GM18520 (cell line): ENCODE results near the gene KCNMA1.
"Not testable (repeated sequence)": the region's sequence is repeated elsewhere in the genome, so short reads cannot be mapped to it uniquely, and the experiment has no call there.

Experiments
- ATAC-seq: cut with Tn5 transposase; IDR thresholded peaks from one replicate; pipeline ENCODE4 v1.9.1; 2021; ENCODE audit not compliant: unreplicated experiment

The KCNMA1 gene

GRCh38 chr10:77537720-77538373, 99.8 kb downstream of the KCNMA1 start:
- ATAC-seq: no peak

DNA sequence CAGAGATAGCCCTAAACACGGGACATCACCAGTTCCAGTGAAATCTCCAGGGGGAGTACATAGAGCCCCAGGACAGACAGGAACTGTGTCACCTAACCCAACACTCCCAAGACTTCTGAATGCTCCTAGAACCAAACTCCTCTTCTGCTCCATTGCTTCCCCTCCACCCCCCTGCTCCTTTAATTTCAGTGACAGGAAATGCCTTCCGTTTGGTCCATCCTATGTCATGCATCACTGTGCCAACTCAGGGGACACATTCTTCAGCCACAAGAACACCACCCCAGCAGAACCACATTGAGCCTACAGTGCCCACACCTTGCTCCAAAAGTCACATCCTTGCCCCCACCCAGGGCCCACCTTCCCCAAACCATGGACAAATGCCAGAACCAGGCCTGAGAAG, 100.5 kb downstream of the KCNMA1 start:
- ATAC-seq: no peak

DNA sequence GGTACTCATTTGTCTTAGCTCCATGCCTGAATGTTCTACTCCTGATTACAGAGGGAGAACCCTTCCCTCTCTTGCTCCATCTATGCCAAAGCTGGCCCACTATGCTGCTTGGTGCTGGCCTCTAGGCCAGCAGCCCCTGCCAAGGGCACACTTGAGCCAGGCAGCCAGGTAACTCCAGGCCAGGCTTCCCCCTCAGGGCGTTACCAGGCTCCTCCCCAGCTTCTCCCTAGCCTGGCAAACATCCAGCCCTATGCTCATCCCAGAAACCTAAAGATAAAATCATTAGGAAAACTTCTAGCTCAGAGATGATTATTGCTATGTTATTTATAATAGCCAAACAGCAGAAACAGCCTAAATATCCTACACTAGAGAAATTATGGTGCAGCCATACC, 103.7 kb downstream of the KCNMA1 start:
- ATAC-seq: no peak

- ATAC-seq: no peak
Observed at GRCh38 chr10:77533146-77533886, 104.3 kb downstream of the KCNMA1 start.

GRCh38 chr10:77532068-77532467, 105.5 kb downstream of the KCNMA1 start:
- ATAC-seq: no peak

GRCh38 chr10:77531441-77532001, 106.1 kb downstream of the KCNMA1 start:
- no peak for ATAC-seq

- ATAC-seq: no peak
Observed at GRCh38 chr10:77530011-77530410, 107.6 kb downstream of the KCNMA1 start.

- no peak for ATAC-seq
Observed at GRCh38 chr10:77529050-77529576, 108.5 kb downstream of the KCNMA1 start.

- no peak for ATAC-seq
Observed at GRCh38 chr10:77527839-77528238, 109.8 kb downstream of the KCNMA1 start.

DNA sequence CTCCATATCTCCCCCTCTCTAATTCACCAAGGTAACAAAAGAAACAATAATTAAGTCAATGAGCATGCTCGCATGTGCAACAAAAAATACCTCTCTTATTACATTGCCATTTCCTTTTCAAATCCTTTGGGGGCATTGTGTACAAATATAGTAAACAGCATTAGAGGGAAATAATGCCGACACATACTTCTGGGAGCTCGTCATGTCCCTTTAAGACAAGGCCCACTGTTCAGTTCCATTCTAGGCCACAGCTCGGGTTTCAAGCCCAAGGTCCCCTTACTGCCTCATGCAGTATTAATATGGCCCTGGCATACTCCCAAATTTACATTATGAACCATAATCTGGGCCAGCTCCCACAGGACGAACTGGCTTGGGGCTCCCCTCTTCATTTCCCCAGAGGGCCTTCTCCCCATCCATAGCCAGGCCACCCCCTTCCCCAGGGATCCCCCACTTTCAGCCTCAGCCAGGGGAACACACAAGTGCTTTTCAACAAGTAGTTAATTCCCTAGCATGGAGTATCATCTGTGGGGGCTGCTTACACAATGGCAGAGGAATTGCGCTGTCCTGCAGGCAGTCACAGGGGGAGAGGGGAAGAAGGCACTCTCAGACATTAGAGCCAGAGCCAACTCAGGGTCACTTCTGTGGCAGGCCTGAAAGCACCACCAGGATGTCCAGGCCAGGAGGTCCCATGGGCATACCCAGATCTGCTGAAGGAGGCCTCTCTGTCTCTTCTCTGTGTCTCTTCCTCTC, 110.6 kb downstream of the KCNMA1 start:
- no peak for ATAC-seq

DNA sequence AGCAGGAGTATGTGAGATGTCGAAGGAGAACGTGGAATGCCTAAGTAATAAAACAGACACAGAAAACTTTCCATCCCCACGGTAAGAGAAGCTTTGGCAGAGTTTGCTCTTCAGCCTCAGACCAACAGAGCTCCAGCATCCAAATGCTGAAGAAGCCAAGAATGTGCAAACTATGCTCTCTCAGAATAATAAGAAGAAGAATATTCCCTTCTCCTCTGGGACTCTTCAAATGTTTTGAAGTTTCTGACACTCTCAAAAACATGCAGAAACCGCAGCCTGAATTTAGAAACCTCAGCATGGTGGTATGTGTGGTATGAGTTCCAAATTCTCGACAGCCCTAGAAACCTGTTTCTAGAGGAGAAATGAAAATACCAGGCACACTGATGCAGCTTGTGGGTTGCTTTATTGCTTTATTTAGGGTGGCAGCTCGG, 113.3 kb downstream of the KCNMA1 start:
- no peak for ATAC-seq

DNA sequence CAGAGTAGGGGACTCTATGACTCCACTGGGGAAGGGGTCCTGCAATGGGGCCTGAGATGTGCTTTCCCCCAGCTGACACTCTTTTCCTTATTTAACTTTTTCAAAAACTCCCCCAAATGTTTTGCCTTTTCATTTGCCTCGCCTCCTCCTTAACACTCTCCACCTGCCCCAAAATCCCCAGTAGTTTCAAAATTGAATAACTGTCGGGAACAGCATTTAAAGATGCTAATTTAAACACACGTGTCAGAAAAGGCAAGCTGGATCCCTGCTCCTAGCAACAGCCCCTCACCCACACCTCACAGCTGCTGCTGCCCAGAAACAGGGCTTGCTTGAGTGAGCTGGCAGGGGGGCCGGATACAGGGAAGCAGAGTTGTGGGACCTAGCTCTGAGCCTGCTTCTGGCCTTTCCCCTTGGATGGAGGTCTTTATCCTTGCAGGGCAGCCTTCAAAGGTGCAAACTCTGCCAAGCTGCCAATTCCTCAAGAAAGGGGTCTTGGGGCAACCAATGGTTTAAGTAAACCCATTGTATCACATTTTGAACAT, 115.3 kb downstream of the KCNMA1 start:
- no peak for ATAC-seq

GRCh38 chr10:77520995-77521394, 116.6 kb downstream of the KCNMA1 start:
- ATAC-seq: no peak

DNA sequence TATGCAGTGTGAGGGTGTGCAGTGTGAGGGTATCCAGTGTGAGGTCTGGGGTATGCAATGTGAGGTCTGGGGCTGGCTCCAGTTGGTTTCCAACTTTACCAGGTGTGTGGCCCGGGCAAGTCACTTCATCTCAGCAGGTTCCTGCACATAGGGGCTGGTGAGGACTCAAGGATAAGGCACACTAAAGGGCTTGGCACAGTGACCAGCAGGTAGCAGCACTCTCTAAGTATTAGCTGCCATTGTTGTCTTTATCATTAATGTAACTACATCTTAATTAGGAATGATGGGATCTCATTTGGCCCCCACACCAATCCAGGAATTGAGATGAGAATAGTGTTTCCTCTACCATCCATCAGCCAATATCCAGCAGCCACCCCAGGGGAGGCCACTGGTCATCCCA, 117.3 kb downstream of the KCNMA1 start:
- ATAC-seq: no peak

GRCh38 chr10:77519791-77520190, 117.8 kb downstream of the KCNMA1 start:
- ATAC-seq: not testable (repeated sequence)

DNA sequence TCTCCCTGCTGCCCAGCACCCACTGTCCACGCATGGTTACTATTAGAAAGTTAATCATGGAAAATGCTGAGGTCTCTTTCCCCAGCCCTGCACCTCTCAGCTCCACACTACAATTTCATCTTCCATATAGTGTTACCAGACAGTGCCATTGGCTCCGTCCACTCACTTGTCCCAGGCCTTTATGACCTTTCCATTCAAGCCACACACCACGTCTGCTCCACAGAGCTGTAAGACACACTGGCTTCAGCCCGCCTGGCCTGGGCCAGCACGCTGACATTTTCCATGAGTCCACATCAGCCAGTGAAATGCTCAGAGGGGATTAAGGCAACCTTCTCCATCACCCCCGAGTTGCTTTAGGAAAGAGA, 118.7 kb downstream of the KCNMA1 start:
- no peak for ATAC-seq

DNA sequence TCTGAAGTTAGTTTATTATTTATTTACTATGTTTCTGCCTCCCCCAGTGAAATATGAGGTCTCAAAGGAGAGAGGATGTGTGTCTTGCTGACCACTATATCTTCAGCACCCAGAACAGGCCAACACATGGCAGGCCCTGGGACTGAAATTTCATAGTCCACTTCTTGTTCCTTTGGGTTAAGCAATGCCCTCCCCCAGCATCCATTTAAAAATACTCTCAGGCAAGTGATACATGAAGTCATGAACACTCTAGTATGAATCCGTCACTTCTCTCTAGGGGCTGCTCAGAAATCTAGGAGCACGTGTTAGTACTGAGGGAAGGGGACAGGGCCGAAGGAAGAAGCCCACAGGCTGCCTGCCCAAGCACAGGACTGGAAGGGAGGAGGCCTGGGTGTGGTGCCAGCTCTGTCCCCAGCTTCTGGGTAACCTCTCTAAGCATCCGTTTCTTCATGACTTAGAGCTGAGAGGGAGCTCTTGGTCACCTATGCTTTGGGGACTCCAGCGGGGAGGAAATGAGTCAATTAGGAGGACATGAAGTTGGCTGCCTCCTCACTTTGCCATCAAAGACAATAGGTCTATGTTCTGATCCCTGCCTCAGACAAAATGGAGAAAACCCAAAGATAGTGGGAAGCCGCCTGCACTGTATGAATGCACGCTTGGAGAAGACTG, 119.2 kb downstream of the KCNMA1 start:
- no peak for ATAC-seq

DNA sequence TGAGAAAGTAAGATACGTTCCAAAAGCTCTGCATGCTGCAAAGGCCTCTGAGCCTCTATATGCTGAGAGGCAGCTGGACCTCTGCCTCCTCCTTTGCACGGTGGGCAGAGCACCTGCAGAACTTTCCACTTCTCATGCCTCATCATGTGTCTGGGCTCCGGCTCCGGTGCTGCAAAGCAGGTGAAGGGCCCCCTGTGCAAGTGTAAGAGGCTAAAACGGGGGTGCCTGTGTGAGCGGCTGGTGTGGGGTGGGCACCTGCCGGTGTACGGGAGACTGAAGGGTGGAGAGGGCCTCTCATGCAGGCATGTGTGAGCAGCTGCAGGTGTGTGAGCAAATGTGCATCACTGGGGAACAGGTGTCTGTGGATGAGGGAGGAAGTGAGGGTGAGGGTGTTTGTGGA, 121.0 kb downstream of the KCNMA1 start:
- no peak for ATAC-seq

DNA sequence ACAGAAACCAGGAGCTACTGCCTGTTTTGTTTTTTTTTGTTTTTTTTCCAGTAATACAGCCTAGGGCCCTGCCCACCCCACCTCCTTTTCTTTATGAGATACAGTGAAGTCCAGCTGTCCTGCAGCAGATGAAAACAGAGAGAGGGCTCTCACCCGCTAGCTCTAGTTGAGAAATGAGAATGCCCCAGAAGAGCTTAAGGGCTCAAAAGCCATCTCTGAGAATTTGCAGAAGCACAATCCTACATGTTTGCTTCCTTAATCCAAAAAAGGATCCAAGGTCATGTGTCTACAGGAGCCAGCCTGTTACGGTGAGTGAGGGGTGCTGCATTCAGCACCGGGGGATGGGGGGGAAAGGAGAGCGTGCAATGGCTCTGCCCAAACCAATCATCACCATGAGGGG, 122.7 kb downstream of the KCNMA1 start:
- ATAC-seq: no peak

- no peak for ATAC-seq
Observed at GRCh38 chr10:77513781-77514331, 123.8 kb downstream of the KCNMA1 start.
